ENCODE data around the gene CEL. TPM values are rescaled to one million over a fixed set of nuclear protein-coding genes. Genes with fewer than 3 reads are reported as not detected.

CEL gene
- total and polyA plus RNA-seq, 2 experiments from 2014 or later = 0.27 to 2.3 TPM

DNA sequence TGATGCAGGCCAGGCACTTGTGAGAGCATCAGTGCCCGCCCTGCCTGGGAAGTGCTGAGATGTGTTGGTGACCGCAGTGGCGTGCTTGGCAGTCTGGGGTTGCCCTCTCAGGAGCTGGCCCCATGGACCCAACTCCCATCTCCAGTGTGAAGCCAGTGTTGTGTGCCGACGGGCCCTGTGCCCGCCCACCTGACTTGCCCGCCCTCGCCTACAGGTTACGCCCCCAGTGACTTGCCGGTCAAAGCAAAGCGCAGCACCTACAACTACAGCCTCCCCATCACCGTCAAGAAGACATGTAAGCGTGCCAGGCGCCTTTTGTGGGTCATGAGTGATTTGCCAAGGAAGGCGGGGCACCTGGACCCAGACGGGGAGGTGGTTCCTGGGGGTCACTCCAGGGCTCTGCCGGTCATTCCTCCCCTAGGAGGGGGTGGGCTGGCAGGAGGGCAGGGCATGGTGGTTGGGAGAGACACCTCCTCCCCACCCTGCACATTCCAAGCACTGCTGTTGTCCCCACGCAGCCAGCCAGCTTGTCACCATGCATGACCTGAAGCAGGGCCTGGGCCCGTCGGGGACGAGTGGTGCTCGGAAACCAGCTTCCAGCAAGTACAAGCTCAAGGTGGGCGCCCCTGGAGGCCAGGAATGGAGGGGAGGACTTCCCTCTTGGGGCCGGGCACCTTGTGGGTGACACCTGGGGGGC is 7.4 kb upstream of the CEL start:
- TF ChIP-seq CREB1 (CRISPR knock-in tag; IDR thresholded peaks at IDR 0.05; ENCODE audit: low read depth) (no peak), NANOG (IDR thresholded peaks at IDR 0.05; ENCODE audit: borderline replicate concordance) (no peak), ZNF331 (CRISPR knock-in tag; IDR thresholded peaks at IDR 0.05; ENCODE audit: low read depth) (no peak), ZNF114 (CRISPR knock-in tag; IDR thresholded peaks at IDR 0.05) (no peak), JUNB (IDR thresholded peaks at IDR 0.05; ENCODE audit: unreplicated experiment) (no peak), POLR2AphosphoS5 (IDR thresholded peaks at IDR 0.05; ENCODE audit: low read depth) (no peak), EZH2 (IDR thresholded peaks at IDR 0.05; ENCODE audit: low read depth, unreplicated experiment) (no peak), EZH2phosphoT487 (IDR thresholded peaks at IDR 0.05; ENCODE audit: unreplicated experiment) (no peak), STAT1 (IDR thresholded peaks at IDR 0.05; ENCODE audit: unreplicated experiment) (no peak)
- TF ChIP-seq, protein P1, sequence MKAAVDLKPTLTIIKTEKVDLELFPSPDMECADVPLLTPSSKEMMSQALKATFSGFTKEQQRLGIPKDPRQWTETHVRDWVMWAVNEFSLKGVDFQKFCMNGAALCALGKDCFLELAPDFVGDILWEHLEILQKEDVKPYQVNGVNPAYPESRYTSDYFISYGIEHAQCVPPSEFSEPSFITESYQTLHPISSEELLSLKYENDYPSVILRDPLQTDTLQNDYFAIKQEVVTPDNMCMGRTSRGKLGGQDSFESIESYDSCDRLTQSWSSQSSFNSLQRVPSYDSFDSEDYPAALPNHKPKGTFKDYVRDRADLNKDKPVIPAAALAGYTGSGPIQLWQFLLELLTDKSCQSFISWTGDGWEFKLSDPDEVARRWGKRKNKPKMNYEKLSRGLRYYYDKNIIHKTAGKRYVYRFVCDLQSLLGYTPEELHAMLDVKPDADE (IDR thresholded peaks at IDR 0.05) = no peak
- TF ChIP-seq, protein P2, sequence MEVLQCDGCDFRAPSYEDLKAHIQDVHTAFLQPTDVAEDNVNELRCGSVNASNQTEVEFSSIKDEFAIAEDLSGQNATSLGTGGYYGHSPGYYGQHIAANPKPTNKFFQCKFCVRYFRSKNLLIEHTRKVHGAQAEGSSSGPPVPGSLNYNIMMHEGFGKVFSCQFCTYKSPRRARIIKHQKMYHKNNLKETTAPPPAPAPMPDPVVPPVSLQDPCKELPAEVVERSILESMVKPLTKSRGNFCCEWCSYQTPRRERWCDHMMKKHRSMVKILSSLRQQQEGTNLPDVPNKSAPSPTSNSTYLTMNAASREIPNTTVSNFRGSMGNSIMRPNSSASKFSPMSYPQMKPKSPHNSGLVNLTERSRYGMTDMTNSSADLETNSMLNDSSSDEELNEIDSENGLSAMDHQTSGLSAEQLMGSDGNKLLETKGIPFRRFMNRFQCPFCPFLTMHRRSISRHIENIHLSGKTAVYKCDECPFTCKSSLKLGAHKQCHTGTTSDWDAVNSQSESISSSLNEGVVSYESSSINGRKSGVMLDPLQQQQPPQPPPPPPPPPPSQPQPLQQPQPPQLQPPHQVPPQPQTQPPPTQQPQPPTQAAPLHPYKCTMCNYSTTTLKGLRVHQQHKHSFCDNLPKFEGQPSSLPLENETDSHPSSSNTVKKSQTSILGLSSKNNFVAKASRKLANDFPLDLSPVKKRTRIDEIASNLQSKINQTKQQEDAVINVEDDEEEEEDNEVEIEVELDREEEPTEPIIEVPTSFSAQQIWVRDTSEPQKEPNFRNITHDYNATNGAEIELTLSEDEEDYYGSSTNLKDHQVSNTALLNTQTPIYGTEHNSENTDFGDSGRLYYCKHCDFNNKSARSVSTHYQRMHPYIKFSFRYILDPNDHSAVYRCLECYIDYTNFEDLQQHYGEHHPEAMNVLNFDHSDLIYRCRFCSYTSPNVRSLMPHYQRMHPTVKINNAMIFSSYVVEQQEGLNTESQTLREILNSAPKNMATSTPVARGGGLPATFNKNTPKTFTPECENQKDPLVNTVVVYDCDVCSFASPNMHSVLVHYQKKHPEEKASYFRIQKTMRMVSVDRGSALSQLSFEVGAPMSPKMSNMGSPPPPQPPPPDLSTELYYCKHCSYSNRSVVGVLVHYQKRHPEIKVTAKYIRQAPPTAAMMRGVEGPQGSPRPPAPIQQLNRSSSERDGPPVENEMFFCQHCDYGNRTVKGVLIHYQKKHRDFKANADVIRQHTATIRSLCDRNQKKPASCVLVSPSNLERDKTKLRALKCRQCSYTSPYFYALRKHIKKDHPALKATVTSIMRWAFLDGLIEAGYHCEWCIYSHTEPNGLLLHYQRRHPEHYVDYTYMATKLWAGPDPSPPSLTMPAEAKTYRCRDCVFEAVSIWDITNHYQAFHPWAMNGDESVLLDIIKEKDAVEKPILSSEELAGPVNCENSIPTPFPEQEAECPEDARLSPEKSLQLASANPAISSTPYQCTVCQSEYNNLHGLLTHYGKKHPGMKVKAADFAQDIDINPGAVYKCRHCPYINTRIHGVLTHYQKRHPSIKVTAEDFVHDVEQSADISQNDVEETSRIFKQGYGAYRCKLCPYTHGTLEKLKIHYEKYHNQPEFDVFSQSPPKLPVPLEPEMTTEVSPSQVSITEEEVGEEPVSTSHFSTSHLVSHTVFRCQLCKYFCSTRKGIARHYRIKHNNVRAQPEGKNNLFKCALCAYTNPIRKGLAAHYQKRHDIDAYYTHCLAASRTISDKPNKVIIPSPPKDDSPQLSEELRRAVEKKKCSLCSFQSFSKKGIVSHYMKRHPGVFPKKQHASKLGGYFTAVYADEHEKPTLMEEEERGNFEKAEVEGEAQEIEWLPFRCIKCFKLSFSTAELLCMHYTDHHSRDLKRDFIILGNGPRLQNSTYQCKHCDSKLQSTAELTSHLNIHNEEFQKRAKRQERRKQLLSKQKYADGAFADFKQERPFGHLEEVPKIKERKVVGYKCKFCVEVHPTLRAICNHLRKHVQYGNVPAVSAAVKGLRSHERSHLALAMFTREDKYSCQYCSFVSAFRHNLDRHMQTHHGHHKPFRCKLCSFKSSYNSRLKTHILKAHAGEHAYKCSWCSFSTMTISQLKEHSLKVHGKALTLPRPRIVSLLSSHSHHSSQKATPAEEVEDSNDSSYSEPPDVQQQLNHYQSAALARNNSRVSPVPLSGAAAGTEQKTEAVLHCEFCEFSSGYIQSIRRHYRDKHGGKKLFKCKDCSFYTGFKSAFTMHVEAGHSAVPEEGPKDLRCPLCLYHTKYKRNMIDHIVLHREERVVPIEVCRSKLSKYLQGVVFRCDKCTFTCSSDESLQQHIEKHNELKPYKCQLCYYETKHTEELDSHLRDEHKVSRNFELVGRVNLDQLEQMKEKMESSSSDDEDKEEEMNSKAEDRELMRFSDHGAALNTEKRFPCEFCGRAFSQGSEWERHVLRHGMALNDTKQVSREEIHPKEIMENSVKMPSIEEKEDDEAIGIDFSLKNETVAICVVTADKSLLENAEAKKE (CRISPR knock-in tag; IDR thresholded peaks at IDR 0.05) = no peak
- TF ChIP-seq, protein P3, sequence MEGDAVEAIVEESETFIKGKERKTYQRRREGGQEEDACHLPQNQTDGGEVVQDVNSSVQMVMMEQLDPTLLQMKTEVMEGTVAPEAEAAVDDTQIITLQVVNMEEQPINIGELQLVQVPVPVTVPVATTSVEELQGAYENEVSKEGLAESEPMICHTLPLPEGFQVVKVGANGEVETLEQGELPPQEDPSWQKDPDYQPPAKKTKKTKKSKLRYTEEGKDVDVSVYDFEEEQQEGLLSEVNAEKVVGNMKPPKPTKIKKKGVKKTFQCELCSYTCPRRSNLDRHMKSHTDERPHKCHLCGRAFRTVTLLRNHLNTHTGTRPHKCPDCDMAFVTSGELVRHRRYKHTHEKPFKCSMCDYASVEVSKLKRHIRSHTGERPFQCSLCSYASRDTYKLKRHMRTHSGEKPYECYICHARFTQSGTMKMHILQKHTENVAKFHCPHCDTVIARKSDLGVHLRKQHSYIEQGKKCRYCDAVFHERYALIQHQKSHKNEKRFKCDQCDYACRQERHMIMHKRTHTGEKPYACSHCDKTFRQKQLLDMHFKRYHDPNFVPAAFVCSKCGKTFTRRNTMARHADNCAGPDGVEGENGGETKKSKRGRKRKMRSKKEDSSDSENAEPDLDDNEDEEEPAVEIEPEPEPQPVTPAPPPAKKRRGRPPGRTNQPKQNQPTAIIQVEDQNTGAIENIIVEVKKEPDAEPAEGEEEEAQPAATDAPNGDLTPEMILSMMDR (conservative IDR thresholded peaks at IDR 0.05; ENCODE audit: low read depth in 2 of 2) = no peak
- TF ChIP-seq, protein P4, sequence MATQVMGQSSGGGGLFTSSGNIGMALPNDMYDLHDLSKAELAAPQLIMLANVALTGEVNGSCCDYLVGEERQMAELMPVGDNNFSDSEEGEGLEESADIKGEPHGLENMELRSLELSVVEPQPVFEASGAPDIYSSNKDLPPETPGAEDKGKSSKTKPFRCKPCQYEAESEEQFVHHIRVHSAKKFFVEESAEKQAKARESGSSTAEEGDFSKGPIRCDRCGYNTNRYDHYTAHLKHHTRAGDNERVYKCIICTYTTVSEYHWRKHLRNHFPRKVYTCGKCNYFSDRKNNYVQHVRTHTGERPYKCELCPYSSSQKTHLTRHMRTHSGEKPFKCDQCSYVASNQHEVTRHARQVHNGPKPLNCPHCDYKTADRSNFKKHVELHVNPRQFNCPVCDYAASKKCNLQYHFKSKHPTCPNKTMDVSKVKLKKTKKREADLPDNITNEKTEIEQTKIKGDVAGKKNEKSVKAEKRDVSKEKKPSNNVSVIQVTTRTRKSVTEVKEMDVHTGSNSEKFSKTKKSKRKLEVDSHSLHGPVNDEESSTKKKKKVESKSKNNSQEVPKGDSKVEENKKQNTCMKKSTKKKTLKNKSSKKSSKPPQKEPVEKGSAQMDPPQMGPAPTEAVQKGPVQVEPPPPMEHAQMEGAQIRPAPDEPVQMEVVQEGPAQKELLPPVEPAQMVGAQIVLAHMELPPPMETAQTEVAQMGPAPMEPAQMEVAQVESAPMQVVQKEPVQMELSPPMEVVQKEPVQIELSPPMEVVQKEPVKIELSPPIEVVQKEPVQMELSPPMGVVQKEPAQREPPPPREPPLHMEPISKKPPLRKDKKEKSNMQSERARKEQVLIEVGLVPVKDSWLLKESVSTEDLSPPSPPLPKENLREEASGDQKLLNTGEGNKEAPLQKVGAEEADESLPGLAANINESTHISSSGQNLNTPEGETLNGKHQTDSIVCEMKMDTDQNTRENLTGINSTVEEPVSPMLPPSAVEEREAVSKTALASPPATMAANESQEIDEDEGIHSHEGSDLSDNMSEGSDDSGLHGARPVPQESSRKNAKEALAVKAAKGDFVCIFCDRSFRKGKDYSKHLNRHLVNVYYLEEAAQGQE (IDR thresholded peaks at IDR 0.05; ENCODE audit: unreplicated experiment) = no peak
- Histone ChIP-seq H3K9me2 (ENCODE audit: insufficient read depth) (no peaks in the 10 kb centered on the region), H3K79me2 (replicated peaks; ENCODE audit: insufficient read depth) (0 out of 2 replicates have a peak, but pooled peaks cover 4% of the 10 kb centered on the region), H3K4me3 (no peak overlapping the region), H3F3A (replicated peaks; ENCODE audit: low read depth) (0 out of 2 replicates have a peak, but pooled peaks cover 5% of the 10 kb centered on the region), H4K20me1 (replicated peaks; ENCODE audit: insufficient read depth) (no peaks in the 10 kb centered on the region; the same call in 1 of the 2 replicates), H3K4me1 (ENCODE audit: insufficient read depth) (peaks cover 3% of the 10 kb centered on the region), H3K4me2 (no peak overlapping the region), H3K36me3 (ENCODE audit: insufficient read depth) (no peaks in the 10 kb centered on the region; the same call in 1 of the 2 replicates), H3K27ac (ENCODE audit: low read depth) (no peak overlapping the region), H2AFZ (no peak overlapping the region), H3K27me3 (ENCODE audit: insufficient read depth) (no peaks in the 10 kb centered on the region)
- no peak for ATAC-seq
- H3K4me1 Mint-ChIP-seq = peaks cover 10% of the 10 kb centered on the region
- DNase-seq (ENCODE audit: low spot score) = no peak
- peaks cover 64% of the 10 kb centered on the region for H3K36me3 Mint-ChIP-seq (ENCODE audit: low read depth)
- H3K9me3 Mint-ChIP-seq = no peaks in the 10 kb centered on the region
- H3K27ac Mint-ChIP-seq = no peak overlapping the region
- H3K4me3 Mint-ChIP-seq = no peak overlapping the region
- no peaks in the 10 kb centered on the region for H3K27me3 Mint-ChIP-seq (ENCODE audit: insufficient read depth, low read depth, poor library complexity)
